T-helper 2 cell treated with Interferon-gamma antibody and Interleukin-4, amounts not matched to agents 100 ng/mL and 5 ng/mL, for 36 hours (primary cell): ENCODE data around the gene KRT28. TPM values are rescaled to one million over a fixed set of nuclear protein-coding genes. Genes with fewer than 3 reads are reported as not detected.
"Not testable (repeated sequence)": the region's sequence is repeated elsewhere in the genome, so short reads cannot be mapped to it uniquely, and the experiment has no call there.

Source experiments
- intact Hi-C: fragments of 100-400 bp; cut with micrococcal nuclease; formaldehyde crosslinking; loops from one replicate; pipeline ENCODE4 v1.15.1; 2023
- total RNA-seq: library from RNA; stranded (reverse); gene quantifications from 2 replicates; pipeline ENCODE4 v1.2.3, GENCODE V29; 2022

Gene KRT28
- total RNA-seq, 1 donor from 2014 or later: not detected

DNA sequence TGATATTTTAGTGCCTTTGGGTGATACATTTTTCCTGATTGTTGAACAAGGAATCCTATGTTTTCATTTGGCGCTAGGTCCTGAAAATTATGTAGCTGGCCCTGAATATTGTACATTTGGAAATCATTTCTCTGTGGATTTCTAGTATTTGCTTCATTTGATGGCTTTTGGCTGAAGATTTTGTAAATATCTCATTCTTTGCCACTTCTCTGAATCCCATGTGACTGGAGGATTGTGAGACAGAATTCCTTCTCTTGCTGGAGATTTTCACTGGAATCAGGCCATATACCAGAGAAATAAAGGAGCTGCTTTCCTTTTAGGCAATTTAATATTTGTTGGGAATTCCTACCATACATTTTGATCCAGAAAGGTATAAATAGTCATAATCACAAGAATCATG is 8.6 kb downstream of the KRT28 start:
- intact Hi-C loops: no loop called here

- intact Hi-C loops: no loop called here
Observed at GRCh38 chr17:40782450-40782849, 17.3 kb downstream of the KRT28 start, which contains the start of gene KRT27. KRT27 (minus strand) TSS chr17:40782550; CDS start chr17:40782493, 57 bp downstream.

DNA sequence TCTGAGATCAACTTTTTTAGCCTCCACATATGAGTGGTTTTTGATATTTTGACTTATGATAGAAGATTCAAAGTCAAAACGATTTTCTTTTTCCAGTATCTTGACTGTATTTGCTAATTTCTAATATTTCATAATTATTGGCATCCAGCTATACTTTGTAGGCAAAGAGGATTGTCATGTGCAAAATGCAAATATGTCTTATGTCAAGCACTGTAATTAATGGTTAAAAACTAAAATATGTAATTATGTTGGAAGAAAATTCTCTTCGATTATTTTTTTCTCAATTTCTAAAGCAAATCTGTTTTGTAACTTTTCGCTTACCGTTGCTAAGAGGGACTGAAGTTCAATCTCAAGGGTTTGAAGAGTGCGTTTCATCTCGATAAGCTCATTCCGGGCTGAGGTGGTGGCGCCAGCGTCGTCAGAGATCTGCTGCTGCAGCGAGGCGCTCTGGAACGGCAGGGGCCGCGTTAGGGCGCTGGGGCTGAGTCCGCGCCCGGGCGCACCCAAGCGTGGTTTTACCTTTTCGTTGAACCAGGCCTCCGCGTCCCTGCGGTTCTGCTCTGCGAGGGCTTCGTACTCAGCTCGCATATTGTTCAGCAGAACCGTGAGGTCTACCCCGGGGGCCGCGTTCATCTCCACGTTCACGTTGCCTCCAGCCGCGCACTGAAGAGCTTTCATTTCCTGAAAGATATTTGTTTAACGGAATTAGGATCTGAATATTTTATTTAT is 20.4 kb downstream of the KRT28 start:
- intact Hi-C loops: no loop called here

DNA sequence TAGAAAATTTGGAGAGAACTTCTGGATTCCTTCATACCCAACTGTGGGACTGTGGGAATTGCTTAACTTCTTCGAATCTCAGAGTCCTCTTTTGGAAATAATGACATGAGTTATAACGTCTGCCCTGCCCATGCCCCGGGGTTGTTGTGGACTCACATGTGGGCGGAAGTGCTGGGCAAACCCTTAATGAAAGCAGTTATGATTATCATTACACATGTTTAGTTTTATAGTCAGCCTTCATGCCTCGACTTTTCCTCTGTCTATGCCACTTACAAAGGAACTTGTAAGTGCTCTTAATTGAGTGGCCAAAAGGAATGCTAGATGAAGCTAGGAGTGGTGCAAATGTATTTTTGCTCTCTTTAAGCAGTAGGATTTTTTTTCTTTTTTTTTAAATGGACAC is 21.3 kb downstream of the KRT28 start:
- intact Hi-C loops: no loop called here

DNA sequence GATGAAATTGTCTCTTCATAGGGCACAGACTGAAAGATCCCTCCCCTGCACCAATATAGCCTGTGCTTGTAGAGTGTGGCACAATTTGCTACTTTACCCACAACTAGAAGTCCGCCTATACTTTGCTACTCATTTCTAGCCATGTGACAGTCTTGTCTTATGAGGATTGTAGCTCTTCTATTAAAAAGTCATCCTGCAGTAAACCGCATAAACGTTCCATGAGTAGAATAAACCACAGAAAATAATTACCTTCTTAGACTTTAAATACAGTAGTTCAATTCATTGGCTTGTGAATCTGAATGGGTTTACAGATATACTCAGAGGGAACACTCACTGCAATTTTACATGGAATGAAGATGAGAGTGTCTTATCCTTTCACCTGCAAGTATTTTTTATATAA is 21.8 kb downstream of the KRT28 start:
- intact Hi-C loops: no loop called here

DNA sequence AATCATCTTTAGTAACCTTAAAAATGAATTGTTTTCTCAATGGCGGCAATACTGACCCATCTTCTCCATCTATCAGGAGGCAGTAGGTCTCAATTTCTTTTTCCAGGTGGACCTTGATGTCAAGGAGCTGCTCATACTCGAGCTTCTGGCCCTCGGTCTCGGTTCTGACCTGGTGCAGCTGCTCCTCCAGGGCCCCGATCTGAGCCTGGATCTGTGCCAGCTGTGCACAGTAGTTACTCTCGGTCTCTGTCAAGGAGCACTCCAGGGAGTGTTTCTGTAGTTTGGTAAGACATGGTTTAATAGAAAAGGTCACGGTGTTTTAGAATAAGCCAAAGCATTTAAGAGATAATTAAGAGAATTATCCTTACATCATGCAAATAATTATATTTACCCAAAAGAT is 22.3 kb downstream of the KRT28 start:
- intact Hi-C loops: no loop called here

DNA sequence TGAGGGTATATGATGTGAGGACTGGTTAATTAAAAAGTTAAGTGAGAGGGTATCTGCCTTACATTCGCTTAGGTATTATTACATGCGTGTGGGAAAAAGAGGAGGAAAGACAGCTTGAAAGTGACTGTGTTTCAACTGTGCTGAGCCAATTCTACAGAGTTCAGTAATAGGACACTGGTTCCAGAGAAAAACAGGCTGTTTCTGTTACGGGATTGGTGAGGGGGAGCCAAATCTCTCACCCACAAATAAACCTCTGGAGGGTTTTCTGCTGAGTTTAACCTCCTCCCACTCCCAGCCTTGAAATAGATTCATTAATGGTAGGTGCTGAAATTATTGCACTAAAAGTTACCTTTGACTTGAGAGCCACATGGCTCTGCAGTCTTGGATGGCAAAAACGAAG is 23.8 kb downstream of the KRT28 start:
- intact Hi-C loops: no loop called here

- intact Hi-C loops: no loop called here
Observed at GRCh38 chr17:40772101-40772500, 27.7 kb downstream of the KRT28 start, which contains the start of gene KRT26. KRT26 (minus strand) TSS chr17:40772201; CDS start chr17:40772113, 88 bp downstream.

- intact Hi-C loops: no loop called here
Observed at GRCh38 chr17:40765657-40766056, 34.1 kb downstream of the KRT28 start.

DNA sequence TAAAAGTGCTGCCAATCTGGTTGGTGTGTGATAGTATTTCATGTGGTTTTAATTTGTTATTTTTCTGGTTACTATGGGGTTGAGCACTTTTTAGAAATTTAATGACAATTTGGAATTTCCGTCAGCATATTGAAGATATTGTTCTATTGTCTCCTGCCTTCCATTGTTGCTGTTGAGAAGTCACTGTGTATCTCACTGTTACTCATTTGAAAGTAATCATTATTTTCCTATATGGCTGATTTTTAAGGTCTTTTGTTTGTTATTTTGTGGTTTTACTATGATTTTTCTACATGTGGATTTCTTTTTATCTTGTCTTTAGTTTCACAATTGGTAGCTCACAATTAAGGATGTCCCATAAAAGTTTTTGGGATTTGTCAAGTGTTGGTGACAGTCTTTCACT is 36.0 kb downstream of the KRT28 start:
- intact Hi-C loops: no loop called here

DNA sequence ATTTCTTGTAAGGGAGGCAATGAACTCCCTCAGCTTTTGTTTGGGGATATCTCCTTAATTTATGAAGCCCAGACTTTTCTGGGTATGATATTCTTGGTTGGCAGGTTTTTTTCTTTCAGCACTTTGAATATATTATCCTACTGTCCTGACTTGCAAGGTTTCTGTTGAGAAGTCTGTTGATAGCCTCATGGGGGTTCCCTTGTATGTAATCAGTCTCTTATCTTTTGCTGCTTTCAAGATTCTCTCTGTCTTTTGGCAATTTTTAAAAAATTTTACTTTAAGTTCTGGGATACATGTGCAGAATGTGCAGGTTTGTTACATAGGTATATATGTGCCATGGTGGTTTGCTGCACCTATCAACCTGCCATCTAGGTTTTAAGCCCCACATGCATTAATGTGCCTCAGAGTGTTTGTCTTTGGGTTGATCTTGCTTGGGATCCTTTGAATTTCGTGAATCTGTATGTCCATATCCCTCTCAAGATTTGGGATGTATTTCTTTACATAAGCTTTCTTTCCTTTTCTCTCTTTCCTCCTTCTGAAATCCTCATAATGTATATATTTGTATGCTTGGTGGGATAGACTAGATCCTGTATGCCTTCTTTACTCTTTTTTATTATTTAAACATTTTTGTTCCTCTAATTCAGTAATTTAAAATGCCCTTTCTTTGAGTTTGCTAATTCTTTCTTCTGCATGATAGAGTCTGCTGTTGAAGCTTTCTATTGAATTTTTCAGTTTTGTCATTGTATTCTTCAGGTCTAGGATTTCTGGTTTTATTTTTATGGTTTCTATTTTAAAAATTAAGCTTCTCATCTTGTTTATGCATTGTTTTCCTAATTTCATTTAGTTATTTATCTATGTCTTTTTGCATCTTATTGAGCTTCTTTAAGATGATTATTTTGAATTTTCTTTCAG is 39.4 kb downstream of the KRT28 start:
- intact Hi-C loops: no loop called here

DNA sequence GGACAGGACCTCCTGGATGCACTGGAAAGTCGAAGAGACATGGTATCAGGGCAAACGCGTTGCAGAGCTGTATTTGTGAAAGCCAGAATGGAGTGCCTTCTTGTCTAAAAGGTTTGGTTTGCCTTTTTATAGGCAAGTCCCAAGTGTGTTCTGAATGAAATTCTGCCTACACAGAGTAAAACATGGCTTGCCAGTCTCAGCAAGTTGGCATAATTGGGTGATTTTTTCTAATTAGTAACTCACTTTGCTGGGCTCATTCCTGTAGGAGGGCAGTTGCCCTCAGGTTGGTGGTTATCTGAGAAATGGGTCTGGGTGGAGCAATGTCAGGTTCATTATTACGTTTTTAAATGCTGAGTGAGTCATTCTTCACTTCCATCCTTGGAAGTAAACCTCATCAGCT is 44.5 kb downstream of the KRT28 start, which contains the start of gene KRT25:
TSS of gene KRT25 (minus strand) at position 101 of the 400 bp plus-strand sequence. CDS start at position 41, 60 bp downstream.
- intact Hi-C loops: no loop called here

GRCh38 chr17:40753804-40754203 is 46.0 kb downstream of the KRT28 start:
- intact Hi-C loops: no loop called here

DNA sequence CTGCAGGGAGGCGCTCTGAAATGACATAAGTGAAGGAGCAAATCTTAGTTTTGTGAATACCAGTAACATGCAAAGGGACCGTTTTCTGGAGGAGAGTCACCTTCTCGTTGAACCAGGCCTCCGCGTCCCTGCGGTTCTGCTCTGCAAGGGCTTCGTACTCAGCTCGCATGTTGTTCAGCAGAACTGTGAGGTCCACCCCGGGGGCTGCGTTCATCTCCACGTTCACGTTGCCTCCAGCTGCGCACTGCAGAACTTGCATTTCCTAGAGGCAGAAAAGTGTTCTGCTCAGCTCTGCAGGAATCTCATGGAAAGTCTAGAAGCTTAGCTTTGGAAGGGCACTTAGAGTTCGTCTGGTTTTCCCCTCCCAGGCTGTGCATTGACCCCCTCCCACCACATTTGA is 48.7 kb downstream of the KRT28 start:
- intact Hi-C loops: no loop called here

DNA sequence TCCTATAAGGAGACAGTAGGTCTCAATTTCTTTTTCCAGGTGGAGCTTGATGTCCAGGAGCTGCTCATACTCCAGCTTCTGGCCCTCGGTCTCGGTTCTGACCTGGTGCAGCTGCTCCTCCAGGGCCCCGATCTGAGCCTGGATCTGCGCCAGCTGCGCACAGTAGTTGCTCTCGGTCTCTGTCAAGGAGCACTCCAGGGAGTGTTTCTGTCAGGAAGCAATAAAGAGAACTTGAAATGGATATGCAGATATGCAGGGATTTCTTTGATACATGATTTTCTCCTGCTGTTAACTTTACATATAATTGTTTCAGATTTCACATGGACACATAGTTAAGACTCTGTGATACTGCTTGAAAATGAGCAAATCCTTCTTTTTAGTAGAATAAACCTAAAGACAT is 49.4 kb downstream of the KRT28 start:
- intact Hi-C loops: no loop called here

- intact Hi-C loops: not testable (repeated sequence)
Observed at GRCh38 chr17:40748666-40749065, 51.1 kb downstream of the KRT28 start.

Other genes with a start within 250 kb of the KRT28 start
- gene CCR7, start 234.5 kb downstream of the KRT28 start, total RNA-seq: 111 and 113 TPM in 2 replicates
- 110 and 111 TPM in 2 replicates for gene SMARCE1, start 152.1 kb downstream of the KRT28 start, total RNA-seq
- gene KRT222, start 134.8 kb downstream of the KRT28 start, total RNA-seq: not detected in 2 replicates
- not detected in 2 replicates for gene KRT24, start 96.2 kb downstream of the KRT28 start, total RNA-seq
- not detected in 2 replicates for gene KRT25, start 44.6 kb downstream of the KRT28 start, total RNA-seq
- not detected in 2 replicates for gene KRT26, start 27.8 kb downstream of the KRT28 start, total RNA-seq
- gene KRT27, start 17.4 kb downstream of the KRT28 start, total RNA-seq: not detected in 2 replicates
- gene KRT10, start 22.7 kb upstream of the KRT28 start, total RNA-seq: 29.9 and 32.8 TPM in 2 replicates
- not detected in 2 replicates for gene KRT12, start 67.3 kb upstream of the KRT28 start, total RNA-seq
- not detected in 2 replicates for gene KRT20, start 85.3 kb upstream of the KRT28 start, total RNA-seq
- not detected in 2 replicates for gene KRT23, start 137.7 kb upstream of the KRT28 start, total RNA-seq
- gene KRT39, start 167.0 kb upstream of the KRT28 start, total RNA-seq: not detected in 2 replicates
- gene KRT40, start 184.4 kb upstream of the KRT28 start, total RNA-seq: not detected in 2 replicates
- gene KRTAP3-3, start 194.2 kb upstream of the KRT28 start, total RNA-seq: not detected in 2 replicates
- gene KRTAP3-2, start 199.9 kb upstream of the KRT28 start, total RNA-seq: not detected in 2 replicates
- not detected in 2 replicates for gene KRTAP3-1, start 209.2 kb upstream of the KRT28 start, total RNA-seq
- not detected in 2 replicates for gene KRTAP1-5, start 227.2 kb upstream of the KRT28 start, total RNA-seq
- not detected in 2 replicates for gene KRTAP1-4, start 230.2 kb upstream of the KRT28 start, total RNA-seq
- not detected in 2 replicates for gene KRTAP1-3, start 234.9 kb upstream of the KRT28 start, total RNA-seq
- not detected in 2 replicates for gene KRTAP1-1, start 241.5 kb upstream of the KRT28 start, total RNA-seq
- not detected in 2 replicates for gene KRTAP2-1, start 247.4 kb upstream of the KRT28 start, total RNA-seq